Spleen (tissue), 7 donors: ENCODE measurements around the gene GRK6.

ENCODE experiments used
- POLR2A ChIP-seq, 3 donors: fragments of 450-650 bp; IDR thresholded peaks; one replicate each; pipeline ENCODE4 v1.5.1; 2017; ENCODE audit warnings: antibody characterized with exemption in 3 of 3, mild to moderate bottlenecking in 1 of 3
- POLR2AphosphoS5 ChIP-seq, 3 donors: sonication (generic); formaldehyde crosslinking; IDR thresholded peaks; one replicate each; pipeline ENCODE4 v1.5.1; 2017; ENCODE audit warnings: antibody characterized with exemption in 3 of 3
- TF ChIP-seq, protein P1 (sequence below), 11 experiments: fragments of 200-600 bp in 7 of 11; fragments of 450-650 bp in 4 of 11; sonication (generic) in 4 of 11; IDR thresholded peaks in 8 of 11; conservative IDR thresholded peaks in 3 of 11; 1 replicate in 7 of 11; 2 replicates in 4 of 11; pipeline versions ENCODE4 v1.4.0 to v1.8.0; 2016 to 2021; ENCODE audit warnings: antibody characterized with exemption in 11 of 11, inconsistent platforms in 4 of 11, mild to moderate bottlenecking in 1 of 11
- donor health status: DM: no; HTN: no; CAD: no; lungs with moderate emphysema.
- donor health status: DM: no; HTN: no; CAD: no.
- donor health status: DM: no; HTN: no; CAD: no.

DNA sequence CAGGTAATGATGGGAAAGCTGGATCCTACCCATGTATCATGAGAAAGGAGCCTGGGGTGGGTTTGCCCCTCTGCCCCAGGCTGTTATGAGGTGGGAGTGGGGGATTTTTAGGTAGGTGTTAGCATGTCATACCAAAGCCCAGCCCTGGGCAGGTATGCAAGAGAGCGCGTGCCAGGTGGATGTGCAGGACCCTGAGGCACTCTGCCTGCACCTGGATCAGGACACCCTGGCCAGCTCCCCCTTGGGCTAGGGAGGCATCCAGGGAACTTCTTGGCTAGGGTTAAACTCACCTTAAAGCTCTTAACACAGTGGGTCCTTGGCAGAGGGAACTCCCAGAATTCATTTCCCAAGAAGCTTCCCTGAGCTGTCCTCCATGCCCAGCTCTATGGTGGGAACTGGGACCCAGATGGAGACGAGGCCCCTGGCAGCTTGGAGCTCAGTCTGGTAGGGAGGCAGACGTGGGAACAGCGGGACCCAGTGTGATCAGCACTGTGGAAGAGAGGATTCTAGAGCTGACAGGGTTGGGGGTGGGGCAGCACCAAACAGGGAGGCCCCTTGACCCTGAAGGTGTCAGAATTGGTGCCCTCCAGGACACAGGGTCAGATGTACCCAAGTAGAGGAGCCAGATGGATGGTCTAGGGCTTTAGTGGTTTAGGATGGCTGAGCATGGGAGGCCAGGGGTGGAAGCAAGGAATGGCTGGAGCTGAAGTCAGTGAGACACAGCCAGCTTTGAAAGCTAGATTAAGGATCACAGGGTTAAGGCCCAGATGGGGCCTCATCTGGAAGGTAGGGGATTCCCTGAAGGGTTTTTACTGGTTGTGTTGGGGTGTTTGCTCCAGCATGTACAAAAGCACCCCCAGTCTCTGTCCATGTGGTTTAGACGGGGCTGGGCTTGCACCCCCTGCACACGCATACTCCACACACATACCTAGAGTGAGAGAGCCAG, 17.9 kb downstream of the GRK6 start:
- TF ChIP-seq POLR2A (IDR thresholded peaks at IDR 0.05) (no peak), POLR2AphosphoS5 (IDR thresholded peaks at IDR 0.05) (peak; percentile 54 to 63 (median 55))
- TF ChIP-seq, protein P1, sequence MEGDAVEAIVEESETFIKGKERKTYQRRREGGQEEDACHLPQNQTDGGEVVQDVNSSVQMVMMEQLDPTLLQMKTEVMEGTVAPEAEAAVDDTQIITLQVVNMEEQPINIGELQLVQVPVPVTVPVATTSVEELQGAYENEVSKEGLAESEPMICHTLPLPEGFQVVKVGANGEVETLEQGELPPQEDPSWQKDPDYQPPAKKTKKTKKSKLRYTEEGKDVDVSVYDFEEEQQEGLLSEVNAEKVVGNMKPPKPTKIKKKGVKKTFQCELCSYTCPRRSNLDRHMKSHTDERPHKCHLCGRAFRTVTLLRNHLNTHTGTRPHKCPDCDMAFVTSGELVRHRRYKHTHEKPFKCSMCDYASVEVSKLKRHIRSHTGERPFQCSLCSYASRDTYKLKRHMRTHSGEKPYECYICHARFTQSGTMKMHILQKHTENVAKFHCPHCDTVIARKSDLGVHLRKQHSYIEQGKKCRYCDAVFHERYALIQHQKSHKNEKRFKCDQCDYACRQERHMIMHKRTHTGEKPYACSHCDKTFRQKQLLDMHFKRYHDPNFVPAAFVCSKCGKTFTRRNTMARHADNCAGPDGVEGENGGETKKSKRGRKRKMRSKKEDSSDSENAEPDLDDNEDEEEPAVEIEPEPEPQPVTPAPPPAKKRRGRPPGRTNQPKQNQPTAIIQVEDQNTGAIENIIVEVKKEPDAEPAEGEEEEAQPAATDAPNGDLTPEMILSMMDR (IDR thresholded peaks at IDR 0.05 in 8 of 11, conservative IDR thresholded peaks at IDR 0.05 in 3 of 11) = no peak
